GM12878 (cell line): ENCODE results near the gene FUT3. TPM values are rescaled to one million over a fixed set of nuclear protein-coding genes. Genes with fewer than 3 reads are reported as not detected.

Source experiments
- ATAC-seq: fragments of 200-7000 bp; cut with Tn5 transposase; 3 replicates; pipeline ENCODE4 v1.9.1; 2020; ENCODE audit warnings: mild to moderate bottlenecking, moderate library complexity
- BruUV-seq: library from RNA; stranded (reverse); fragments of 400-500 nt; replicated peaks from 2 replicates; lab custom pipeline; 2021; lab: Mats Ljungman, UMichigan
- CTCF ChIA-PET: fragments of 300-600 bp; sonication (Branson Sonifier 250); formaldehyde crosslinking; extraction: SDS; loops from one replicate; lab custom pipeline; 2021; ENCODE audit warnings: inconsistent platforms; lab: Yijun Ruan, JAX
- POLR2A ChIA-PET: fragments of 350-600 bp; formaldehyde crosslinking; extraction: SDS; loops from one replicate; lab custom pipeline; 2021; ENCODE audit warnings: inconsistent platforms; lab: Charles Lee
- RAD21 ChIA-PET: fragments of 300-600 bp; sonication (Branson Sonifier 250); formaldehyde crosslinking; loops from one replicate; lab custom pipeline; 2023; ENCODE audit warnings: antibody characterized with exemption; ENCODE audit not compliant: unreplicated experiment; lab: Charles Lee
- SMC1A ChIA-PET: fragments of 300-600 bp; sonication (Branson Sonifier 250); formaldehyde crosslinking; loops from one replicate; lab custom pipeline; 2023; ENCODE audit not compliant: unreplicated experiment, uncharacterized antibody; lab: Charles Lee
- DNase-seq: peaks from one replicate; pipeline ENCODE4 v3.0.0-alpha.2; 2011; ENCODE audit warnings: low read depth, low spot score
- FAIRE-seq: peaks from 3 replicates; lab custom pipeline; 2011; peaks lifted over from hg19 to GRCh38; lab: Jason Lieb, UNC
- H2AFZ ChIP-seq: 2 replicates; pipeline ENCODE4 v1.6.0; 2011; ENCODE audit warnings: low read depth, low read length, control low read depth; ENCODE audit not compliant: control insufficient read depth
- H3K27ac ChIP-seq: 2 replicates; pipeline ENCODE4 v1.5.1; 2011; ENCODE audit warnings: control low read depth; ENCODE audit not compliant: control insufficient read depth, insufficient read depth
- H3K27me3 ChIP-seq, 2 experiments: replicated peaks in 1 of 2; 2 replicates each; pipeline versions ENCODE4 v1.6.0 to v1.6.1; 2011; ENCODE audit warnings: low read length in 1 of 2; ENCODE audit not compliant: control insufficient read depth in 2 of 2, insufficient read depth in 2 of 2
- H3K36me3 ChIP-seq, 2 experiments: 2 replicates each; pipeline ENCODE4 v1.5.1; 2011; ENCODE audit warnings: low read length in 1 of 2; ENCODE audit not compliant: control insufficient read depth in 2 of 2, insufficient read depth in 2 of 2
- H3K4me1 ChIP-seq: 2 replicates; pipeline ENCODE4 v1.6.1; 2011; ENCODE audit warnings: mild to moderate bottlenecking, low read length, moderate library complexity, mixed read lengths; ENCODE audit not compliant: control insufficient read depth, insufficient read depth
- H3K4me2 ChIP-seq: 2 replicates; pipeline ENCODE4 v1.6.0; 2011; ENCODE audit warnings: control low read depth; ENCODE audit not compliant: control insufficient read depth, insufficient read depth
- H3K4me3 ChIP-seq: fragments of 200-600 bp; sonication (generic); 2 replicates; pipeline ENCODE4 v1.5.1; 2016
- H3K79me2 ChIP-seq: 2 replicates; pipeline ENCODE4 v1.6.0; 2011; ENCODE audit warnings: low read length; ENCODE audit not compliant: control insufficient read depth, insufficient read depth
- H3K9ac ChIP-seq: 2 replicates; pipeline ENCODE4 v1.8.0; 2011; ENCODE audit warnings: low read length, control low read depth, mixed read lengths; ENCODE audit not compliant: control insufficient read depth, insufficient read depth
- H3K9me3 ChIP-seq: replicated peaks from 3 replicates; pipeline ENCODE4 v1.5.1; 2011; ENCODE audit warnings: mild to moderate bottlenecking, low read length; ENCODE audit not compliant: control insufficient read depth, insufficient read depth
- H4K20me1 ChIP-seq: 2 replicates; pipeline ENCODE4 v1.6.0; 2011; ENCODE audit not compliant: control insufficient read depth, insufficient read depth
- CHD1 ChIP-seq: IDR thresholded peaks from 2 replicates; pipeline ENCODE4 v1.6.1; 2012; ENCODE audit warnings: low read depth, low read length, improper control_type of control experiment
- EZH2 ChIP-seq: IDR thresholded peaks from 2 replicates; pipeline ENCODE4 v1.6.1; 2012; ENCODE audit warnings: low read depth, mild to moderate bottlenecking, control low read depth, inconsistent platforms, low read length, borderline replicate concordance; ENCODE audit not compliant: control insufficient read depth
- HDAC6 ChIP-seq: fragments of 200-600 bp; sonication (generic); IDR thresholded peaks from one replicate; pipeline ENCODE4 v1.8.0; 2017; ENCODE audit warnings: antibody characterized with exemption; ENCODE audit not compliant: unreplicated experiment
- MTA2 ChIP-seq: fragments of 450-650 bp; IDR thresholded peaks from 2 replicates; pipeline ENCODE4 v1.6.1; 2016; ENCODE audit warnings: low read depth, mild to moderate bottlenecking, moderate library complexity
- RAD21 ChIP-seq: IDR thresholded peaks from 2 replicates; pipeline ENCODE4 v1.6.1; 2011; ENCODE audit warnings: mild to moderate bottlenecking, low read depth, low read length, moderate library complexity; ENCODE audit not compliant: insufficient read depth
- SPI1 ChIP-seq: IDR thresholded peaks from 2 replicates; pipeline ENCODE4 v1.6.1; 2011; ENCODE audit warnings: low read depth, mild to moderate bottlenecking, low read length, moderate library complexity, borderline replicate concordance; ENCODE audit not compliant: insufficient read depth
- SUZ12 ChIP-seq: fragments of 200-600 bp; sonication (generic); IDR thresholded peaks from one replicate; pipeline ENCODE4 v1.6.1; 2018; ENCODE audit warnings: antibody characterized with exemption, mild to moderate bottlenecking; ENCODE audit not compliant: unreplicated experiment
- whole genome bisulfite sequencing: methylation state at CpG from one replicate; pipeline ENCODE4 v1.1.6; 2016; ENCODE audit warnings: low lambda C conversion rate; ENCODE audit not compliant: insufficient replicate concordance, insufficient coverage; ENCODE audit errors: missing lambda C conversion rate; 5-methylcytosine and 5-hydroxymethylcytosine counted together
- in situ Hi-C: fragments of 300-500 bp; cut with MboI; formaldehyde crosslinking; loops from 9 replicates; pipeline ENCODE4 v1.14.3; 2018; ENCODE audit warnings: mixed read lengths
- intact Hi-C: fragments of 100-400 bp; cut with micrococcal nuclease; formaldehyde crosslinking; loops from one replicate; pipeline ENCODE4 v1.14.2; 2022; ENCODE audit not compliant: unreplicated experiment
- polyA plus RNA-seq, 11 experiments: library from polyadenylated mRNA; depleted of rRNA in 4 of 11; unstranded in 6 of 11; stranded (reverse) in 5 of 11; fragments of >200 nt; fragmentation: Nextera tagmentation in 4 of 11; fragmentation: Illumina TruSeq in 1 of 11; extraction: Ambion mirVana in 4 of 11; extraction: Trizol in 1 of 11; gene quantifications; 1 replicate in 1 of 11; 2 replicates in 10 of 11; pipeline versions ENCODE4 v1.2.1 to v1.2.3, GENCODE V29; 2011 to 2016; ENCODE audit warnings: inconsistent platforms in 2 of 11, missing spikeins in 2 of 11, low read depth in 1 of 11
- total RNA-seq, 4 experiments: library from RNA; depleted of rRNA in 3 of 4; stranded (reverse); fragments of >200 nt in 3 of 4; fragmentation: Illumina TruSeq in 1 of 4; extraction: Trizol in 1 of 4; gene quantifications; 2 replicates each; pipeline versions ENCODE4 v1.2.1 to v1.2.3, GENCODE V29; 2013 to 2021
- TF ChIP-seq, protein P1 (sequence below): fragments of 450-650 bp; formaldehyde crosslinking; IDR thresholded peaks from 2 replicates; pipeline ENCODE4 v1.4.0; 2020; ENCODE audit warnings: mild to moderate bottlenecking, moderate library complexity
- TF ChIP-seq, protein P2 (sequence below), 3 experiments: IDR thresholded peaks in 2 of 3; conservative IDR thresholded peaks in 1 of 3; 2 replicates each; pipeline ENCODE4 v1.5.1; 2011; ENCODE audit warnings: low read depth in 3 of 3, low read length in 3 of 3, mild to moderate bottlenecking in 3 of 3, control low read depth in 2 of 3, moderate library complexity in 2 of 3, inconsistent platforms in 1 of 3, mixed read lengths in 1 of 3; ENCODE audit not compliant: control insufficient read depth in 2 of 3, insufficient read depth in 1 of 3; ENCODE audit errors: extremely low read depth in 1 of 3
- TF ChIP-seq, protein P3 (sequence below): fragments of 450-650 bp; formaldehyde crosslinking; IDR thresholded peaks from 2 replicates; pipeline ENCODE4 v1.4.0; 2022; ENCODE audit warnings: mild to moderate bottlenecking, moderate library complexity

FUT3 gene
- total and polyA plus RNA-seq, 10 of the 15 experiments (the other 5 are each of a cell fraction or from before 2014, with no cell fraction given), result 0.04 to 0.31 (median 0.07) TPM; not detected in 7

DNA sequence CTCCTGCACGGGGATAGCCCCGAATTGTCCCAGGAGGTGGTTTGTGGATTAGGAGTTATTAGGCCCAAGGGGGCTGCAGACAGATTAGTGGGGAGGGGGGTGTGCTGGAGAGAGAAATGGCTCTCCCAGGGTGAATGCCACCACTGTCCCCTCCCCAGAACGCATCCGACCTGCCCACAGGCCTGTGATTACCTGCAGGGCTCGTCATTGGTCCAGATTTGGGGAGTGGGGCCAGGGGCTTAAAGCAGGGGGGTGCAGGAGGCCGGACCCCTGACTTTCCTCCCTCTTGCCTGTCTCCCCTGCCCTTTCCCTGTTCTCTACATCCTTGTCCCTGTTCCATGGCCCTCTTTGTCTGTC lies 45.1 kb downstream of the FUT3 start (continued):
- TF ChIP-seq, protein P1, sequence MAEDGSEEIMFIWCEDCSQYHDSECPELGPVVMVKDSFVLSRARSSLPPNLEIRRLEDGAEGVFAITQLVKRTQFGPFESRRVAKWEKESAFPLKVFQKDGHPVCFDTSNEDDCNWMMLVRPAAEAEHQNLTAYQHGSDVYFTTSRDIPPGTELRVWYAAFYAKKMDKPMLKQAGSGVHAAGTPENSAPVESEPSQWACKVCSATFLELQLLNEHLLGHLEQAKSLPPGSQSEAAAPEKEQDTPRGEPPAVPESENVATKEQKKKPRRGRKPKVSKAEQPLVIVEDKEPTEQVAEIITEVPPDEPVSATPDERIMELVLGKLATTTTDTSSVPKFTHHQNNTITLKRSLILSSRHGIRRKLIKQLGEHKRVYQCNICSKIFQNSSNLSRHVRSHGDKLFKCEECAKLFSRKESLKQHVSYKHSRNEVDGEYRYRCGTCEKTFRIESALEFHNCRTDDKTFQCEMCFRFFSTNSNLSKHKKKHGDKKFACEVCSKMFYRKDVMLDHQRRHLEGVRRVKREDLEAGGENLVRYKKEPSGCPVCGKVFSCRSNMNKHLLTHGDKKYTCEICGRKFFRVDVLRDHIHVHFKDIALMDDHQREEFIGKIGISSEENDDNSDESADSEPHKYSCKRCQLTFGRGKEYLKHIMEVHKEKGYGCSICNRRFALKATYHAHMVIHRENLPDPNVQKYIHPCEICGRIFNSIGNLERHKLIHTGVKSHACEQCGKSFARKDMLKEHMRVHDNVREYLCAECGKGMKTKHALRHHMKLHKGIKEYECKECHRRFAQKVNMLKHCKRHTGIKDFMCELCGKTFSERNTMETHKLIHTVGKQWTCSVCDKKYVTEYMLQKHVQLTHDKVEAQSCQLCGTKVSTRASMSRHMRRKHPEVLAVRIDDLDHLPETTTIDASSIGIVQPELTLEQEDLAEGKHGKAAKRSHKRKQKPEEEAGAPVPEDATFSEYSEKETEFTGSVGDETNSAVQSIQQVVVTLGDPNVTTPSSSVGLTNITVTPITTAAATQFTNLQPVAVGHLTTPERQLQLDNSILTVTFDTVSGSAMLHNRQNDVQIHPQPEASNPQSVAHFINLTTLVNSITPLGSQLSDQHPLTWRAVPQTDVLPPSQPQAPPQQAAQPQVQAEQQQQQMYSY (CRISPR knock-in tag), result no peak

DNA sequence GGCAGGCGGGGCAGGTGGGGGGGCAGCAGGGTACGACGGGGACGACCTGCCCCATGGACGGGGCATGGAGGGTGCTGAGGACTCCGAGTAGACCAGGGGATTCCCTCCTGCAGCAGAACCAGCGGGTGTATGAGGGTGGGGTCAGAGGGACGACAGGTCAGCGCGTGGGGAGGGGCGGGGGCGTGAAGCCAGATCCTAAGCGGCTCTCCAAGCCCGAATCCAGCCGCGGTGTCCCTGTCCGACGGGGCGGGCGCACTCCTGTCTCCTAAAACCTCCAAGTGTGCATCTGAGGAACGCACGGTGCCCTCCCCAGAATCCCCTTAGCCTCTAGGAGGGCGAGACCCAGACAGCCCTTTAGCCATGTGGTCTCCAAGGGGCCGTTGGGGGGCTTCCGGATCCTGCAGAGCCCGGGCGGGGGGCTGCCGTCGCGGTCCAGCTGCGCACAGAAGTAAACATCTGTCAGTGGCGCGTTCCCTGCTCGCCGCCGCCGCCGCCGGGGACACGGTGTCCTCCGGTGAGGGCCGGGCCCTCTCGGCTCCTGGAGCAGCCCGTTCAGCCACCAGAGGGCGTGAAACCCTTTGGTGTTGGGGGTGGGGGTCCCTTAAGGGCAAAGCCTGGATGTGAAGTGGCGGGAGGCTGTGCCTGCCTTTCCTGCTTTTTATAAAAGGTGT lies 45.7 kb downstream of the FUT3 start:
- Histone ChIP-seq H3K4me3 (no peak overlapping the region), H3K27ac (no peak overlapping the region), H3K27me3 (no peaks in the 10 kb centered on the region; a peak in 2 of 4 replicates), H3K9ac (no peak overlapping the region), H3K79me2 (no peaks in the 10 kb centered on the region), H2AFZ (no peak overlapping the region), H3K4me1 (peaks cover 7% of the 10 kb centered on the region), H3K4me2 (no peak overlapping the region), H3K36me3 (no peaks in the 10 kb centered on the region), H4K20me1 (no peaks in the 10 kb centered on the region), H3K9me3 (no peaks in the 10 kb centered on the region)
- ATAC-seq (peak; percentile 30; the same call in 1 of the 3 replicates), DNase-seq (no peak), FAIRE-seq (no peak)
- ChIA-PET RAD21 (no interaction called here), CTCF (no interaction called here), SMC1A (no interaction called here), POLR2A (no interaction called here)
- WGBS, result 5% methylated on average over 41 of the region's 46 CpGs
- in situ Hi-C loops (loop anchor here (5.0 kb wide), 1 partner anchor 217 kb away; no protein-coding TSS in a partner anchor), intact Hi-C loops (loop anchor here (2.0 to 10.0 kb wide), 2 partner anchors 79 to 219 kb away; no protein-coding TSS in a partner anchor)
- BruUV-seq, result no TSS peak
- TF ChIP-seq MTA2 (no peak), HDAC6 (no peak), EZH2 (no peak), RAD21 (peak; percentile 14; the same call in 1 of the 2 replicates), SUZ12 (peak; percentile 53), SPI1 (no peak), CHD1 (no peak)
- TF ChIP-seq, protein P2, sequence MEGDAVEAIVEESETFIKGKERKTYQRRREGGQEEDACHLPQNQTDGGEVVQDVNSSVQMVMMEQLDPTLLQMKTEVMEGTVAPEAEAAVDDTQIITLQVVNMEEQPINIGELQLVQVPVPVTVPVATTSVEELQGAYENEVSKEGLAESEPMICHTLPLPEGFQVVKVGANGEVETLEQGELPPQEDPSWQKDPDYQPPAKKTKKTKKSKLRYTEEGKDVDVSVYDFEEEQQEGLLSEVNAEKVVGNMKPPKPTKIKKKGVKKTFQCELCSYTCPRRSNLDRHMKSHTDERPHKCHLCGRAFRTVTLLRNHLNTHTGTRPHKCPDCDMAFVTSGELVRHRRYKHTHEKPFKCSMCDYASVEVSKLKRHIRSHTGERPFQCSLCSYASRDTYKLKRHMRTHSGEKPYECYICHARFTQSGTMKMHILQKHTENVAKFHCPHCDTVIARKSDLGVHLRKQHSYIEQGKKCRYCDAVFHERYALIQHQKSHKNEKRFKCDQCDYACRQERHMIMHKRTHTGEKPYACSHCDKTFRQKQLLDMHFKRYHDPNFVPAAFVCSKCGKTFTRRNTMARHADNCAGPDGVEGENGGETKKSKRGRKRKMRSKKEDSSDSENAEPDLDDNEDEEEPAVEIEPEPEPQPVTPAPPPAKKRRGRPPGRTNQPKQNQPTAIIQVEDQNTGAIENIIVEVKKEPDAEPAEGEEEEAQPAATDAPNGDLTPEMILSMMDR (IDR thresholded peaks at IDR 0.05 in 2 of 3, conservative IDR thresholded peaks at IDR 0.05 in 1 of 3; ENCODE audit: control insufficient read depth in 2 of 3, extremely low read depth in 1 of 3, insufficient read depth in 1 of 3, low read depth in 3 of 3, low read length in 3 of 3), result peak; percentile 50 to 52 (median 52)
- TF ChIP-seq, protein P3, sequence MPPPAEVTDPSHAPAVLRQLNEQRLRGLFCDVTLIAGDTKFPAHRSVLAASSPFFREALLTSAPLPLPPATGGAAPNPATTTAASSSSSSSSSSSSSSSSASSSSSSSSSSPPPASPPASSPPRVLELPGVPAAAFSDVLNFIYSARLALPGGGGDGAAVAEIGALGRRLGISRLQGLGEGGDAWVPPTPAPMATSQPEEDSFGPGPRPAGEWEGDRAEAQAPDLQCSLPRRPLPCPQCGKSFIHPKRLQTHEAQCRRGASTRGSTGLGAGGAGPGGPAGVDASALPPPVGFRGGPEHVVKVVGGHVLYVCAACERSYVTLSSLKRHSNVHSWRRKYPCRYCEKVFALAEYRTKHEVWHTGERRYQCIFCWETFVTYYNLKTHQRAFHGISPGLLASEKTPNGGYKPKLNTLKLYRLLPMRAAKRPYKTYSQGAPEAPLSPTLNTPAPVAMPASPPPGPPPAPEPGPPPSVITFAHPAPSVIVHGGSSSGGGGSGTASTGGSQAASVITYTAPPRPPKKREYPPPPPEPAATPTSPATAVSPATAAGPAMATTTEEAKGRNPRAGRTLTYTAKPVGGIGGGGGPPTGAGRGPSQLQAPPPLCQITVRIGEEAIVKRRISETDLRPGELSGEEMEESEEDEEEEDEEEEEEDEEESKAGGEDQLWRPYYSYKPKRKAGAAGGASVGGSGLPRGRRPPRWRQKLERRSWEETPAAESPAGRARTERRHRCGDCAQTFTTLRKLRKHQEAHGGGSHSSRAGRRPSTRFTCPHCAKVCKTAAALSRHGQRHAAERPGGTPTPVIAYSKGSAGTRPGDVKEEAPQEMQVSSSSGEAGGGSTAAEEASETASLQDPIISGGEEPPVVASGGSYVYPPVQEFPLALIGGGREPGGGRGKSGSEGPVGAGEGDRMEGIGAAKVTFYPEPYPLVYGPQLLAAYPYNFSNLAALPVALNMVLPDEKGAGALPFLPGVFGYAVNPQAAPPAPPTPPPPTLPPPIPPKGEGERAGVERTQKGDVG (CRISPR knock-in tag), result no peak
